ENCODE results near the gene ATPAF2.

- TF ChIP-seq CTCF (conservative IDR thresholded peaks at IDR 0.05 in 1 of 2, IDR thresholded peaks at IDR 0.05 in 1 of 2; ENCODE audit: extremely low read depth in 1 of 2, insufficient read depth in 1 of 2, low read depth in 1 of 2, low read length in 2 of 2) (no peak), EZH2 (IDR thresholded peaks at IDR 0.05; ENCODE audit: borderline replicate concordance, low read length) (no peak)
These were observed 40.0 kb downstream of the ATPAF2 start for GRCh38 chr17:17998934-17999333.
